A549 (cell line): Measurements from ENCODE around the gene PLXNC1. TPM values are rescaled to one million over a fixed set of nuclear protein-coding genes. Genes with fewer than 3 reads are reported as not detected.

Experiments
- ATAC-seq, 2 experiments: fragments of 200-7000 bp in 1 of 2; fragments of >200 bp in 1 of 2; cut with Nextera tagmentation in 1 of 2; cut with Tn5 transposase in 1 of 2; 3 replicates each; pipeline versions ENCODE4 v1.8.0 to v1.9.1; 2018 to 2020; ENCODE audit warnings: mild to moderate bottlenecking in 1 of 2, moderate library complexity in 1 of 2
- CTCF ChIA-PET: fragments of 300-600 bp; sonication (Branson Sonifier 250); formaldehyde crosslinking; extraction: SDS; loops from one replicate; lab custom pipeline; 2021; ENCODE audit warnings: antibody characterized with exemption, inconsistent platforms; lab: Yijun Ruan, JAX
- POLR2A ChIA-PET: fragments of 350-600 bp; formaldehyde crosslinking; extraction: SDS; loops from one replicate; lab custom pipeline; 2021; ENCODE audit warnings: antibody characterized with exemption, inconsistent platforms; lab: Yijun Ruan, JAX
- DNase-seq, 2 experiments: peaks; one replicate each; pipeline versions ENCODE4 v3.0.0 to v3.0.0-alpha.2; 2011 to 2016; ENCODE audit warnings: low read depth in 1 of 2, low spot score in 1 of 2
- FAIRE-seq: peaks from 2 replicates; lab custom pipeline; 2011; peaks lifted over from hg19 to GRCh38; lab: Jason Lieb, UNC
- H3K27ac ChIP-seq, 2 experiments: fragments of >200 bp; sonication (Bioruptor Twin); formaldehyde crosslinking; 3 replicates each; pipeline ENCODE4 v1.5.1; 2016 to 2017
- H3K4me1 ChIP-seq: fragments of >200 bp; sonication (Bioruptor Twin); formaldehyde crosslinking; 3 replicates; pipeline ENCODE4 v1.6.1; 2016
- H3K4me2 ChIP-seq: fragments of >200 bp; sonication (Bioruptor Twin); formaldehyde crosslinking; 3 replicates; pipeline ENCODE4 v1.6.1; 2016
- H3K4me3 ChIP-seq: fragments of >200 bp; sonication (Bioruptor Twin); formaldehyde crosslinking; 3 replicates; pipeline ENCODE4 v1.5.1; 2016
- H3K9me3 ChIP-seq: fragments of >200 bp; sonication (Bioruptor Twin); formaldehyde crosslinking; 3 replicates; pipeline ENCODE4 v1.6.1; 2016
- ATOH8 ChIP-seq: fragments of 250-450 bp; sonication (Bioruptor Pico); IDR thresholded peaks from 2 replicates; pipeline ENCODE4 v1.5.0; 2020; ENCODE audit warnings: low read depth, mild to moderate bottlenecking, moderate library complexity
- BHLHE40 ChIP-seq: IDR thresholded peaks from 2 replicates; pipeline ENCODE4 v1.6.1; 2012; ENCODE audit warnings: low read depth, low read length, inconsistent platforms
- CBX8 ChIP-seq: fragments of 200-600 bp; sonication (generic); IDR thresholded peaks from 2 replicates; pipeline ENCODE4 v1.6.1; 2016
- CHD2 ChIP-seq: fragments of 150-350 bp; IDR thresholded peaks from 2 replicates; pipeline ENCODE4 v1.6.1; 2014; ENCODE audit warnings: low read length; ENCODE audit not compliant: partially characterized antibody
- CHD4 ChIP-seq: fragments of 200-600 bp; sonication (generic); IDR thresholded peaks from 2 replicates; pipeline ENCODE4 v1.6.1; 2016; ENCODE audit warnings: antibody characterized with exemption, mild to moderate bottlenecking, borderline replicate concordance
- CTCF ChIP-seq: fragments of >200 bp; sonication (Bioruptor Twin); formaldehyde crosslinking; IDR thresholded peaks from 3 replicates; pipeline ENCODE4 v1.5.1; 2016
- EHMT2 ChIP-seq: fragments of 200-600 bp; sonication (generic); IDR thresholded peaks from 2 replicates; pipeline ENCODE4 v1.6.1; 2016; ENCODE audit warnings: antibody characterized with exemption, low read depth, mild to moderate bottlenecking, moderate library complexity
- ESRRA ChIP-seq: fragments of 150-350 bp; IDR thresholded peaks from 2 replicates; pipeline ENCODE4 v1.6.1; 2014; ENCODE audit warnings: mild to moderate bottlenecking, low read length, borderline replicate concordance
- FOSL2 ChIP-seq, 2 experiments: fragments of 450-650 bp in 1 of 2; fragments of >200 bp in 1 of 2; sonication (Bioruptor Twin) in 1 of 2; formaldehyde crosslinking; IDR thresholded peaks; 2 replicates each; pipeline versions ENCODE4 v1.5.0 to v1.6.1; 2016 to 2020; ENCODE audit warnings: mild to moderate bottlenecking in 1 of 2, moderate library complexity in 1 of 2
- GATA3 ChIP-seq: IDR thresholded peaks from 2 replicates; pipeline ENCODE4 v1.6.1; 2012; ENCODE audit warnings: borderline replicate concordance
- HDAC2 ChIP-seq: fragments of 200-600 bp; sonication (generic); IDR thresholded peaks from 2 replicates; pipeline ENCODE4 v1.6.1; 2016
- HEYL ChIP-seq: fragments of 250-450 bp; sonication (Bioruptor Pico); IDR thresholded peaks from 2 replicates; pipeline ENCODE4 v1.8.0; 2021; ENCODE audit warnings: mild to moderate bottlenecking, moderate library complexity
- HMGXB4 ChIP-seq: fragments of 250-450 bp; sonication (Bioruptor Pico); IDR thresholded peaks from 2 replicates; pipeline ENCODE4 v1.5.0; 2021; ENCODE audit warnings: mild to moderate bottlenecking, moderate library complexity, borderline replicate concordance
- HOXB5 ChIP-seq: fragments of 250-450 bp; sonication (Bioruptor Pico); IDR thresholded peaks from 2 replicates; pipeline ENCODE4 v1.5.0; 2020; ENCODE audit warnings: mild to moderate bottlenecking, moderate library complexity
- MAFK ChIP-seq: fragments of 450-650 bp; IDR thresholded peaks from 2 replicates; pipeline ENCODE4 v1.6.1; 2014; ENCODE audit not compliant: partially characterized antibody
- MYC ChIP-seq: IDR thresholded peaks from 2 replicates; pipeline ENCODE4 v1.6.1; 2012; ENCODE audit warnings: mild to moderate bottlenecking, inconsistent platforms, low read length, improper control_type of control experiment, borderline replicate concordance
- NFE2L2 ChIP-seq: fragments of 150-350 bp; conservative IDR thresholded peaks from 2 replicates; pipeline ENCODE4 v1.6.1; 2014; ENCODE audit warnings: low read length
- NR3C1 ChIP-seq: fragments of >200 bp; sonication (Bioruptor Twin); formaldehyde crosslinking; IDR thresholded peaks from 3 replicates; pipeline ENCODE4 v1.6.1; 2017
- PHF8 ChIP-seq: fragments of 200-600 bp; sonication (generic); IDR thresholded peaks from 2 replicates; pipeline ENCODE4 v1.6.1; 2016; ENCODE audit warnings: low read depth, mild to moderate bottlenecking, antibody characterized with exemption, moderate library complexity, borderline replicate concordance
- POLR2AphosphoS2 ChIP-seq: conservative IDR thresholded peaks from 2 replicates; pipeline ENCODE4 v1.6.1; 2012; ENCODE audit warnings: low read length, improper control_type of control experiment, inconsistent platforms
- RAD21 ChIP-seq, 2 experiments: fragments of >200 bp in 1 of 2; sonication (Bioruptor Twin) in 1 of 2; formaldehyde crosslinking in 1 of 2; IDR thresholded peaks in 1 of 2; conservative IDR thresholded peaks in 1 of 2; 2 replicates in 1 of 2; 3 replicates in 1 of 2; pipeline ENCODE4 v1.6.1; 2012 to 2018; ENCODE audit warnings: inconsistent platforms in 1 of 2
- RARB ChIP-seq: fragments of 250-450 bp; sonication (Bioruptor Pico); IDR thresholded peaks from 2 replicates; pipeline ENCODE4 v1.8.0; 2021; ENCODE audit warnings: mild to moderate bottlenecking, moderate library complexity
- RCOR1 ChIP-seq: fragments of 150-350 bp; IDR thresholded peaks from 2 replicates; pipeline ENCODE4 v1.6.1; 2014; ENCODE audit warnings: antibody characterized with exemption, low read length, low read depth
- RFX5 ChIP-seq: fragments of 450-650 bp; IDR thresholded peaks from 2 replicates; pipeline ENCODE4 v1.7.1; 2014; ENCODE audit warnings: antibody characterized with exemption, mild to moderate bottlenecking, moderate library complexity
- USF2 ChIP-seq: fragments of 450-650 bp; IDR thresholded peaks from 2 replicates; pipeline ENCODE4 v1.6.1; 2014; ENCODE audit warnings: antibody characterized with exemption
- ZC3H11A ChIP-seq: fragments of 450-650 bp; IDR thresholded peaks from 2 replicates; pipeline ENCODE4 v1.6.1; 2014; ENCODE audit warnings: antibody characterized with exemption, mild to moderate bottlenecking
- ZFP36 ChIP-seq: fragments of 450-650 bp; IDR thresholded peaks from 2 replicates; pipeline ENCODE4 v1.6.1; 2014; ENCODE audit warnings: borderline replicate concordance; ENCODE audit not compliant: partially characterized antibody
- WGBS: methylation state at CpG from one replicate; pipeline ENCODE4 v1.1.6; 2017; ENCODE audit errors: missing lambda C conversion rate; 5-methylcytosine and 5-hydroxymethylcytosine counted together
- polyA plus RNA-seq, 4 experiments: library from polyadenylated mRNA; depleted of rRNA in 3 of 4; stranded (reverse); fragments of >200 nt; fragmentation: RNase III in 1 of 4; extraction: RNeasy Plus Mini Kit Qiagen cat#74134 plus additional on column Dnase treatment in 1 of 4; gene quantifications; 2 replicates in 3 of 4; 3 replicates in 1 of 4; pipeline ENCODE4 v1.2.3, GENCODE V29; 2011 to 2017

PLXNC1 gene
- polyA plus RNA-seq, 2 of the 4 experiments (the other 2 are of a cell fraction): 0.12 to 0.50 TPM

- CTCF ChIA-PET: no interaction called here
- TF ChIP-seq RFX5 (no peak), GATA3 (no peak), POLR2AphosphoS2 (no peak), HEYL (CRISPR knock-in tag) (no peak), MAFK (no peak), USF2 (no peak), HOXB5 (CRISPR knock-in tag) (no peak), RCOR1 (no peak), CTCF (no peak), FOSL2 (IDR thresholded peaks at IDR 0.05) (no peak), FOSL2 (CRISPR knock-in tag; IDR thresholded peaks at IDR 0.05) (no peak), NR3C1 (no peak), HMGXB4 (CRISPR knock-in tag) (no peak), RAD21 (conservative IDR thresholded peaks at IDR 0.05 in 1 of 2, IDR thresholded peaks at IDR 0.05 in 1 of 2) (no peak), ESRRA (no peak), ZFP36 (no peak), MYC (no peak), EHMT2 (no peak), CBX8 (no peak), PHF8 (no peak), ATOH8 (no peak)
- POLR2A ChIA-PET: no interaction called here
Observed at GRCh38 chr12:94297096-94297699, 148.8 kb downstream of the PLXNC1 start.

GRCh38 chr12:94297876-94298505, 149.6 kb downstream of the PLXNC1 start:
- CTCF ChIA-PET: no interaction called here
- 87% methylated on average over 2 of the region's 2 CpGs for WGBS

More at GRCh38 chr12:94297096-94297699, 148.8 kb downstream of the PLXNC1 start:
- FAIRE-seq (no peak), DNase-seq (no peak), ATAC-seq (no peak)
- Histone ChIP-seq H3K9me3 (no peaks in the 10 kb centered on the region), H3K4me1 (no peaks in the 10 kb centered on the region), H3K4me3 (no peak overlapping the region), H3K27ac (no peak overlapping the region), H3K4me2 (no peak overlapping the region)
- 87% methylated on average over 6 of the region's 6 CpGs for WGBS

More at GRCh38 chr12:94297876-94298505, 149.6 kb downstream of the PLXNC1 start:
- H3K4me3 ChIP-seq: no peak overlapping the region
- H3K27ac ChIP-seq: no peak overlapping the region
- no peak for FAIRE-seq
- no peaks in the 10 kb centered on the region for H3K4me1 ChIP-seq
- TF ChIP-seq USF2 (no peak), GATA3 (no peak), ATOH8 (no peak), RARB (no peak), ZC3H11A (no peak), BHLHE40 (no peak), CHD2 (no peak), HDAC2 (no peak), NFE2L2 (no peak), HEYL (CRISPR knock-in tag) (no peak), CHD4 (no peak), RCOR1 (no peak)
- H3K4me2 ChIP-seq: no peak overlapping the region
- no peak for DNase-seq
- no peaks in the 10 kb centered on the region for H3K9me3 ChIP-seq
- POLR2A ChIA-PET: no interaction called here
- no peak for ATAC-seq
